ENCODE results near the gene GTF3C5.
"Not testable (repeated sequence)": the region's sequence is repeated elsewhere in the genome, so short reads cannot be mapped to it uniquely, and the experiment has no call there.

GTF3C5 gene

GRCh38 chr9:133090752-133091385, 60.1 kb downstream of the GTF3C5 start:
- no peak for DNase-seq (ENCODE audit: low spot score)

GRCh38 chr9:133094351-133094750, 63.6 kb downstream of the GTF3C5 start:
- not testable (repeated sequence) for DNase-seq (ENCODE audit: low spot score)

GRCh38 chr9:133094842-133095393, 64.1 kb downstream of the GTF3C5 start:
- DNase-seq (ENCODE audit: low spot score) = no peak

- no peak for DNase-seq (ENCODE audit: low spot score)
Observed at GRCh38 chr9:133098104-133098754, 67.4 kb downstream of the GTF3C5 start.

- DNase-seq (ENCODE audit: low spot score) = no peak
Observed at GRCh38 chr9:133098871-133099270, 68.1 kb downstream of the GTF3C5 start.

- no peak for DNase-seq (ENCODE audit: low spot score)
Observed at GRCh38 chr9:133099726-133100505, 69.1 kb downstream of the GTF3C5 start.

- DNase-seq (ENCODE audit: low spot score) = no peak
Observed at GRCh38 chr9:133100506-133101355, 69.9 kb downstream of the GTF3C5 start.

GRCh38 chr9:133101356-133102189, 70.8 kb downstream of the GTF3C5 start:
- DNase-seq (ENCODE audit: low spot score) = no peak

- DNase-seq (ENCODE audit: low spot score) = no peak
Observed at GRCh38 chr9:133102190-133103021, 71.6 kb downstream of the GTF3C5 start.

- DNase-seq (ENCODE audit: low spot score) = peak; percentile 75
Observed at GRCh38 chr9:133103183-133103986, 72.6 kb downstream of the GTF3C5 start.

GRCh38 chr9:133103987-133104505, 73.2 kb downstream of the GTF3C5 start:
- no peak for DNase-seq (ENCODE audit: low spot score)

GRCh38 chr9:133104718-133105460, 74.1 kb downstream of the GTF3C5 start:
- DNase-seq (ENCODE audit: low spot score) = no peak

GRCh38 chr9:133105461-133105770, 74.6 kb downstream of the GTF3C5 start:
- DNase-seq (ENCODE audit: low spot score) = no peak

GRCh38 chr9:133106511-133107244, 75.9 kb downstream of the GTF3C5 start:
- no peak for DNase-seq (ENCODE audit: low spot score)

- DNase-seq (ENCODE audit: low spot score) = no peak
Observed at GRCh38 chr9:133107245-133107722, 76.5 kb downstream of the GTF3C5 start.

Data from putamen (tissue), 1 donor.